D721Med (cell line): ENCODE measurements around the gene HSF2BP.
"Not testable (repeated sequence)": the region's sequence is repeated elsewhere in the genome, so short reads cannot be mapped to it uniquely, and the experiment has no call there.

Experiments
- DNase-seq: peaks from one replicate; pipeline ENCODE4 v3.0.0; 2011; ENCODE audit warnings: low spot score; ENCODE audit not compliant: insufficient read length
- FAIRE-seq: peaks from 2 replicates; lab custom pipeline; 2011; peaks lifted over from hg19 to GRCh38; lab: Jason Lieb, UNC

The HSF2BP gene

DNA sequence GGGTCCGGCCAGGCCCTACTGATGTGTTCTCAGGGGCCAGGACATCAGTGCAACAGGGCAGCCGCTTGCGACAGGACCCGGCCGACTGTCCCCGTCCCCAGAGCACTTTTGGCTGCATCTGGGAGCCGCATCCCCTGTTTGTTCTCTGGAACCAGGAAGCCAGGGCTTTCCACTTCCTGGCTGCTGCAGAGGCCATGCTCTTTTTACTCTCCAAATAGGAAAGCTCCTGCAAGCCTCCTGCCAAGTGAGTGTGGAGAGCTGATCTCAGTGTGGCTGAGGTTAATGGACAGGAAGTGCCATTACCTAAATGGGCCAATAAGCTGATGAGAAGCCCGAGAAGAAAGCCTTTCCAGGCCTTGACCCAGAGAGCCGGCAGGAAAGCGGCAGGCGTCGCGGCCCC is 180.1 kb downstream of the HSF2BP start:
- DNase-seq, FAIRE-seq: not testable (repeated sequence)
